Hematopoietic multipotent progenitor cell treated with erythropoietin and hydrocortisone succinate and interleukin-3 and kit ligand, for 8 days (in vitro differentiated cells): ENCODE measurements around the gene OR2T1.
"Not testable (repeated sequence)": the region's sequence is repeated elsewhere in the genome, so short reads cannot be mapped to it uniquely, and the experiment has no call there.

Source experiments
- DNase-seq: peaks from one replicate; pipeline ENCODE4 v3.0.0-alpha.2; 2015

OR2T1 gene

DNA sequence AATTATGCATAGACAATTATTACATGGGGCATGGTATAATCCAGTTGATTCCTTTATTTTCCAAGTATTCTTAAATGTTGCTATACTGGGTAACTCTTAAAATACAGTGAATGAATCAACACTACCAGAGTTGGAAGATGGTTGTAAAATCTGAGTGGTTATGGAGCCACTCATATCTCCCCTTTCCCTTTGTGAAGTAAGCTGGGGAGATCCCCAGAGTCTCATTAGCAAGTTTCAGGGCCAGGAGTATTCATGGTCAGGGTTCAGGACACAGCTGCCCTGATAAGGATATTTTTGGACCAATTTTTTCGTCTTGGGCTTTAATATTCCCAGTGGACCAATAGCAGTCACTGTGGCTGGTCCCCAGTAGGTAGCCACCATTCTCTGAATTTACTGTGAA lies 35.8 kb downstream of the OR2T1 start:
- not testable (repeated sequence) for DNase-seq

DNA sequence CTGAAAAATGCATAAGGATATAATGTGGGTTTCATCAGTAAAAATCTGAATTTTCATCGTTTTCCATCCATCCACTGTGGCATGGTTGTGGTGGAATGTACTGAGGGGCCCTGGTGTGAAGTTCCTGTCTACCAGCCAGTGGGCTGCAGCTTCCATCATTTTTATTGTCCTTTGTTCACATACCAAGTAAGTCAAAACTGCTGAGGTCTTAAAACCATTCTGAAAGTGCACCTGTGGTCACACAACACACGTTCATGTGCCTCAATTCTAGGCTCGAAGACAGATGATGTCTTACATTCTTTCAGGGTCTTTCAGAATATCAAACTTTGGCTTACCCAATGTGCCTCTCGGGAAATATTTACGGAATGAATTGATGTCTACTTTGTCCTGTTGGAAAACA lies 36.4 kb downstream of the OR2T1 start:
- not testable (repeated sequence) for DNase-seq

DNA sequence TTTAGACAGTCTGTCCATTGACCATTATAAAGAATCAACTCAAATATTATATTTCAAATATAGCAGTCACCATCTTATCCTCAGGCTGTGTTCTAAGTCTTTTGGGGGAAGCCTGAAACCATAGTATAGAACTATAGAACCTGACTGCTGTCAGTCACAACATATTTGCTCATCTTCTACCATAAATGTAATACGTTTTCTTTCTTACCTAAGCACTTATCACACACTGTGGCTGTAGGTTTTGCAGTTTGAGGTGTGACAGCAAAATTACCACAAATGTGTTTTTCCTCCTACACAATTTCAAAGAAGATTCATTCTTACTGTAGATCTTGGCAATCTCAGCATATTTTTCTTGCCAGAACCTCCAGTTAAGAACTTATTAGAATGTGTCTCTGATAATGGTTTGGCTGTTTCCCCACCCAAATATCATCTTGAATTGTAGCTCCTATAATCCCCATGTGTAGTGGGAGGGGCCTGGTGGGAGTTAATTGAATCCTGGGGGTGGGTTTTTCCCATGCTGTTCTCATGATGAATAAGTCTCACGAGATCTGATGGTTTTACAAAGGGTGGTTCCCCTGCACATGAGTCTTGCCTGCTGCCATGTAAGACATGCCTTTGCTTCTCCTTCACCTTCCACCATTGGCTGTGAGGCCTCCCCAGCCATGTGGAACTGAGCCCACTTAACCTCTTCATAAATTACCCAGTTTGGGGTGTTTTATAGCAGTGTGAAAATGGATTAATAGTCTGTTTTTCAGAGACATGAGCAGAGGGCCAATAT lies 39.8 kb downstream of the OR2T1 start:
- not testable (repeated sequence) for DNase-seq

DNA sequence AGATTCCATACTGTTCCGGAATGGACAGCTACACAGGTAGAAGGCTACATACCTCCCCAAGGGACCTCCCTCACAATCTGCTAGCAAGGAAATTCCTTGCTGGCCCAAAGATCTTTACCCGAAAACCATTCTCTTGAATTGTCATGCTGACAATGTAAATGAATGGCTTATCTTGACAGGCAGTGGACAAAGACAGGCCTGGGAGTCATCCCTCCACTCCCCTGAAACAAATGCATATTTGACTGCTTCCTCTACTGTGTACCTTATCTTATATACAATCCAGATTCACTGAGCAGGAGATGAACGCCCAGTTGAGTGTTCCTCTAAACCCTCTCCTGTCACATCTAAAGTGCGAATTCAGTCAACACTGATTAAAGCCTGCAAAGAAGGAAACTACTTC lies 41.8 kb downstream of the OR2T1 start:
- not testable (repeated sequence) for DNase-seq

DNA sequence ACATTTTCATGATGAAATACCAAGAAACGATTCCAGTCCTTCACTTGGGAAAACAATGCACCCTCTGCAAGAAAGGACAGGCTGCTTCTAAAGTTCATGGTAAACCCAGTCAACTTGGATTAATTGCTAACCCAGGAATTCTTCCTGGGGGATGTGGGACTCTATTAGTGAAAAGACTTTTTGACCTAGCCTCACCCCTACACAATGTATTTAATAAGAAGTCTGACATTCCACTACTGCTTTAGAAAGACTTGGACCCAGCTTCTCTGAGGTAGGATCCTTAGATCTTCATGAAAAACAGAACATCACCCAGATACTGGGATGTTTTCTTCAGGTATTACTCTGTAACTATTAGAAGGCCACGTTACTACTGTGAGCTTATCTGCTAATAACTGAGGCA lies 42.6 kb downstream of the OR2T1 start, which contains the start of gene OR2T2:
TSS of gene OR2T2 (plus strand) at position 239 of the 400 bp plus-strand sequence. CDS start 7,161 bp downstream, outside the sequence.
- DNase-seq = not testable (repeated sequence)

DNA sequence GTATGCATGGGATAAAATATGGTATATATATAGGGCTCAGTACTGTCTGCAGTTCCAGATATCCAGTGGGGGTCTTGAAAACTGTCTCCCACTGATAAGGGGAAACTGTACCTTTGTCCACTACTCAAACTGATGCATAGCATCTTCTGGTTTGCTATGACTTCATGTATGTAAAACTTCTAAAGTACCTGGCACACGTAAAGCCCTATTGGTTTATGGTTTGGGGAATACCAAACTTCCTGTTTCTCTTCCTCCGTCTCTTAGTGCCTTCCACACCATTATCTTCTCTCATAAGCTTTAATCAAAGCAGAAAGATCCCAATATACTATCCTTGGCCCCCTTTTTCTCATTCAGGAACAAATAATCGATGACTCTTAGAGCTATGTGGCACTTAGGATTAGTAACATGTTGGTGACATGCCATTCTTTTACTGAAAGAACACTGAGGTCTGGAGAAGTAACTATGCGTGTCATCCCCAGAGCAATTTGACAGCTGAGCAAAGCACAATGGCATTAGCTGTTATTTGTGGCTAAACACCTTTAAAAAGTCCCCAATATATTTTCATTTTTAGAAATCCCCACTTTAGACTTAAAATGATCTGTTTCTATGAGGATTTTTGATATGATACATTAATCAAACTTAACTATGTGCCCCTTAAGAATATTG lies 45.7 kb downstream of the OR2T1 start:
- DNase-seq = not testable (repeated sequence)

DNA sequence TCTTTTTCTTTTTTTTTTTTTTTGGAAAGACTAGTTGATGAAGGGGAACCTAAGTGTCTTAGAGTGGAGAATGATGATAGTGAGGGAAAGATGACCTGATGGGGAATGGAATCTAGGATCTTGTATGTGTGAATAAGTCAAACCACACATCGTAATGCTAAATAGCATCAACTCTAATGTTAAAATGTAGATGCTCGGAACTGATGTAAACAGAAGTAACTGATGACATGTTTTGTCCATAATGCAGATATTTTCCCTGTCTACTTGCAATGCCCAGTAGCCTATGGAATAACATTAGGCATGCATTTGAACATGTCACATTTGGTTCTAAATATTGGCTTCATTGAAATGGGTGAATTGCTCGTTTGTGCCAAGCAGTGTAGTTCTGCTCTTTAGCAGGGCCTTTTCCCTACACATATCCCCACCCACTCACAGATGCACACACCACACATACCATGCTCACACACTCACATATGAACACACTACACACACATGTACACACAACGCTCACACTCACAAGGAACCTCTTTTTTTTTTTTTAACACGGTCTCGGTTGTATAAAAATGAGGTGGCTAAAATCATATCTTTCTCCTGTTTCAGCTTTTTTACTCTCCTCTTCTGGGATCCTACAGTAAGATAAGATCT lies 47.1 kb downstream of the OR2T1 start:
- not testable (repeated sequence) for DNase-seq

DNA sequence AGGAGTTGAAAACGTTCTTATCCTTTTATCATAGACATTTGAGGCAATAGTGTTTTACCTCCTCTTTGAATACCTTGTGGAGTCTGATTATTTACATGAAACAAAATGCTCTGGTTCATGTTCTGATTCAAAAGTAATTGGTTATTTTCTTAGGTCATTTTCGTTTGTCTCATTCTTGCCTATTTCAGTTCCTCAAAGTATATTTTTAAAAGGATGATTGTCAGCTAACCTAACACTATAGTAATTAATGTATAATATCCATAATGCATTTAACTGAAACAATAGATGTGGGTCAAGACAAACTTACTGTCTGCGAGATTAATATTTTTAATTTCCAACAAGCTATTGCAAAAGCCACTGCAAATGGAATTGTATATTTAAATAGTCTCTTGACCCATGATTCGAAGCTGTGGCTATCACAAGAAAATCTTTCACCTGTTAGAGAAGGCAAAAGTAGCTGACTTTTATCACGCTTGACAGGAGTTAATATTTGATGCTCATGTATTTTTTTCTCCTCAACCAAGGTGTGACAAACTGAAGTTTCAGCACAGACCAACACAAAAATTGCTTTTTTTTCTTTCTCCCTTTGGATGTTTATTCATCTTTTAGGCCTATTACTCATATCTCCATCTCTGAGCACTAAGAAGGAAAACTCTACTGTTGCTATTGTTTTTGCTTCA lies 47.8 kb downstream of the OR2T1 start:
- not testable (repeated sequence) for DNase-seq

DNA sequence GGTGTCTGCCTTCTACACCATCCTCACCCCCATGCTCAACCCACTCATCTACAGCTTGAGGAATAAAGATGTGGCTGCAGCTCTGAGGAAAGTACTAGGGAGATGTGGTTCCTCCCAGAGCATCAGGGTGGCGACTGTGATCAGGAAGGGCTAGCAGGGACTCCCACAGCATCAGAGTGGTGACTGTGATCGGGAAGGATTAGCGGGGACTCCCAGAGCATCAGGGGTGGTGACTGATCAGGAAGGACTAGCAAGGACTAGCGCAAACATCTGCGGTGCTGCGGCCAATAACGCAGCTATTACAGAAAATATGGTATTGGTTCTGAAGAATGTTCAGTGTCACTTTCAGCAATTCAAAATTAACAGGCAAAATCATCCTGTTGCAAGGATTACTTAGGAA lies 50.8 kb downstream of the OR2T1 start:
- not testable (repeated sequence) for DNase-seq

DNA sequence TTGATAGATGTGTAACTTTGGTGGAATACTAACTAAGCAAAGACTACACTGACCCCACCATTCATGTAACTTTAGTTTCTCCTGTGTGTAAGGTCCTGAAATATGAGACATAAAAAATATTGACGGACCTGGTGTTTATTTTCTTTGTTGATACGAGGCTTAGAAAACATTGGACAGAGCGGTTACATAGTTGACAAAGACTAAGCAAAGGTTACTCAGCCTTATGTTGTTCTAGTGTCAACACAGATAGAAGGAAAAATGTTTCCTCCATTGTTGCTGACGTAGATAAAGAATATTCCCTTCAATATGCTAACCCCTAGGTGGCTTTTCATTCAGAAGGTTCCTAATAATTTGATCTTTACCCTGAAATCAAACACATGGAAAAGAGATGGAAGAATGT lies 52.2 kb downstream of the OR2T1 start:
- not testable (repeated sequence) for DNase-seq

DNA sequence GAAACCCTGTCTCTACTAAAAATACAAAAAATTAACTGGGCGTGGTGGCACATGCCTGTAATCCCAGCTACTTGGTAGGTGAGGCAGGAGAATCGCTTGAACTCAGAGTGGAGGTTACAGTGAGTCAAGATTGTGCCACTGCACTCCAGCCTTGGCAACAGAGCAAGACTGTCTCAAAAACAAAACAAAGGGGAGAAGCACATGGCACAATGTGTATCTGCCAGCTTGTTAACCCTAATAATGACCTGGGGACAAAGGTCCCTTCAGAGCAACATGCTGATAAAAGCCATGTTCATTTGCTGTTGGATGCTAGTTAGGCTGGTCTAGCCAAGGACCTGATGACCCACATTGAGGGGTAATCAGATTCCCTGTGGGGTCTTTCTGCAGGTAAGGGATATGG lies 53.8 kb downstream of the OR2T1 start:
- DNase-seq = not testable (repeated sequence)
